Neural cell (in vitro differentiated cells): ENCODE results near the gene ASB1. TPM values are rescaled to one million over a fixed set of nuclear protein-coding genes. Genes with fewer than 3 reads are reported as not detected.

ENCODE experiments used
- H2AFZ ChIP-seq: fragments of 200-600, 300-800 bp; sonication (generic), shearing (Covaris generic); 2 replicates; pipeline ENCODE4 v1.6.0; 2014; ENCODE audit warnings: low read depth, mild to moderate bottlenecking, antibody characterized with exemption, low read length, moderate library complexity
- H3F3A ChIP-seq: fragments of 200-600 bp; shearing (Covaris generic); 2 replicates; pipeline ENCODE4 v1.6.1; 2016; ENCODE audit warnings: mild to moderate bottlenecking, moderate library complexity, mixed read lengths, antibody characterized with exemption, low read length; ENCODE audit not compliant: insufficient read depth, poor library complexity, severe bottlenecking
- H3K27ac ChIP-seq: fragments of 200-600, 300-800 bp; sonication (generic), shearing (Covaris generic); 2 replicates; pipeline ENCODE4 v1.5.1; 2014; ENCODE audit warnings: mild to moderate bottlenecking, low read length, moderate library complexity
- H3K27me3 ChIP-seq: fragments of 300-800, 200-600 bp; sonication (generic), shearing (Covaris generic); 2 replicates; pipeline ENCODE4 v1.6.0; 2014; ENCODE audit warnings: mild to moderate bottlenecking, low read depth, low read length, moderate library complexity; ENCODE audit not compliant: insufficient read depth
- H3K36me3 ChIP-seq: fragments of 300-800, 200-600 bp; sonication (generic), shearing (Covaris generic); 2 replicates; pipeline ENCODE4 v1.5.1; 2014; ENCODE audit warnings: mild to moderate bottlenecking, antibody characterized with exemption, low read length, moderate library complexity; ENCODE audit not compliant: insufficient read depth
- H3K4me2 ChIP-seq: fragments of 300-800, 200-600 bp; sonication (generic), shearing (Covaris generic); 2 replicates; pipeline ENCODE4 v1.6.0; 2014; ENCODE audit warnings: mild to moderate bottlenecking, low read length
- H3K4me3 ChIP-seq: fragments of 300-800, 200-600 bp; sonication (generic), shearing (Covaris generic); 2 replicates; pipeline ENCODE4 v1.5.1; 2014; ENCODE audit warnings: mild to moderate bottlenecking, low read length, moderate library complexity
- H3K79me2 ChIP-seq: fragments of 200-600 bp; shearing (Covaris generic); replicated peaks from 2 replicates; pipeline ENCODE4 v1.6.0; 2014; ENCODE audit warnings: mild to moderate bottlenecking, low read length, moderate library complexity; ENCODE audit not compliant: insufficient read depth
- H3K9ac ChIP-seq: fragments of 300-800, 200-600 bp; sonication (generic), shearing (Covaris generic); 2 replicates; pipeline ENCODE4 v1.6.1; 2016; ENCODE audit warnings: mild to moderate bottlenecking, low read length, mixed read lengths
- H3K9me2 ChIP-seq: fragments of 200-600 bp; shearing (Covaris generic); 2 replicates; pipeline ENCODE4 v1.6.1; 2016; ENCODE audit warnings: mild to moderate bottlenecking, low read length, mixed read lengths; ENCODE audit not compliant: insufficient read depth
- H3K9me3 ChIP-seq: fragments of 200-600, 300-800 bp; sonication (generic), shearing (Covaris generic); 2 replicates; pipeline ENCODE4 v1.6.1; 2016; ENCODE audit warnings: mild to moderate bottlenecking, mixed run types, low read length, moderate library complexity, mixed read lengths
- H4K20me1 ChIP-seq: fragments of 200-600 bp; shearing (Covaris generic); 2 replicates; pipeline ENCODE4 v1.6.1; 2016; ENCODE audit warnings: mild to moderate bottlenecking, mixed run types; ENCODE audit not compliant: insufficient read depth
- CTCF ChIP-seq: fragments of 450-650 bp; IDR thresholded peaks from 2 replicates; pipeline ENCODE4 v1.5.1; 2014; ENCODE audit warnings: antibody characterized with exemption, mild to moderate bottlenecking, moderate library complexity; ENCODE audit not compliant: poor library complexity, severe bottlenecking
- EP300 ChIP-seq: fragments of 450-650 bp; conservative IDR thresholded peaks from 2 replicates; pipeline ENCODE4 v1.6.1; 2014; ENCODE audit warnings: antibody characterized with exemption, mild to moderate bottlenecking, moderate library complexity; ENCODE audit not compliant: poor library complexity, severe bottlenecking
- EZH2 ChIP-seq: fragments of 200-600, 300-800 bp; shearing (Covaris generic), sonication (generic); IDR thresholded peaks from 2 replicates; pipeline ENCODE4 v1.6.1; 2014; ENCODE audit warnings: antibody characterized with exemption, low read length, borderline replicate concordance, mild to moderate bottlenecking; ENCODE audit not compliant: insufficient read depth, poor library complexity, severe bottlenecking
- MXI1 ChIP-seq: fragments of 450-650 bp; conservative IDR thresholded peaks from 2 replicates; pipeline ENCODE4 v1.6.1; 2014; ENCODE audit warnings: antibody characterized with exemption, mild to moderate bottlenecking; ENCODE audit not compliant: poor library complexity, severe bottlenecking
- POLR2AphosphoS5 ChIP-seq: IDR thresholded peaks from 2 replicates; pipeline ENCODE4 v1.6.1; 2012
- RAD21 ChIP-seq: fragments of 450-650 bp; conservative IDR thresholded peaks from 2 replicates; pipeline ENCODE4 v1.6.1; 2014; ENCODE audit warnings: antibody characterized with exemption, mild to moderate bottlenecking, moderate library complexity
- REST ChIP-seq: IDR thresholded peaks from 2 replicates; pipeline ENCODE4 v1.6.1; 2012; ENCODE audit warnings: borderline replicate concordance
- SMC3 ChIP-seq: fragments of 450-650 bp; conservative IDR thresholded peaks from 2 replicates; pipeline ENCODE4 v1.6.1; 2014; ENCODE audit warnings: antibody characterized with exemption, mild to moderate bottlenecking, moderate library complexity; ENCODE audit not compliant: poor library complexity
- TAF1 ChIP-seq: IDR thresholded peaks from 2 replicates; pipeline ENCODE4 v1.6.1; 2012; ENCODE audit warnings: low read depth
- polyA plus RNA-seq: library from polyadenylated mRNA; depleted of rRNA; stranded (reverse); fragments of >200 nt; gene quantifications from 2 replicates; pipeline ENCODE4 v1.2.3, GENCODE V29; 2014

ASB1 gene
- polyA plus RNA-seq, 1 donor from 2014 or later: 13.7 TPM

- no peak overlapping the region for H2AFZ ChIP-seq
- no peaks in the 10 kb centered on the region for H3K36me3 ChIP-seq
- no peaks in the 10 kb centered on the region for H3K9me2 ChIP-seq
- no peak overlapping the region for H3K27ac ChIP-seq
- H3K4me2 ChIP-seq: no peak overlapping the region
- H3K27me3 ChIP-seq: no peaks in the 10 kb centered on the region
- H3K9me3 ChIP-seq: no peaks in the 10 kb centered on the region
- H4K20me1 ChIP-seq: no peaks in the 10 kb centered on the region
- no peaks in the 10 kb centered on the region for H3F3A ChIP-seq
- H3K4me3 ChIP-seq: no peak overlapping the region
- H3K9ac ChIP-seq: no peak overlapping the region
- no peak for TF ChIP-seq EZH2
- TF ChIP-seq CTCF: peak; percentile 14
- no peaks in the 10 kb centered on the region for H3K79me2 ChIP-seq
These were observed 36.2 kb downstream of the ASB1 start for GRCh38 chr2:238462782-238463396.

GRCh38 chr2:238464389-238464788, 37.7 kb downstream of the ASB1 start:
- no peaks in the 10 kb centered on the region for H3K9me3 ChIP-seq
- H3F3A ChIP-seq: no peaks in the 10 kb centered on the region
- no peaks in the 10 kb centered on the region for H3K36me3 ChIP-seq
- H3K9ac ChIP-seq: no peak overlapping the region
- no peaks in the 10 kb centered on the region for H3K27me3 ChIP-seq
- no peak overlapping the region for H2AFZ ChIP-seq
- no peaks in the 10 kb centered on the region for H4K20me1 ChIP-seq
- H3K79me2 ChIP-seq: no peaks in the 10 kb centered on the region
- TF ChIP-seq CTCF (no peak), EZH2 (no peak), POLR2AphosphoS5 (no peak), SMC3 (no peak), TAF1 (no peak), REST (no peak), EP300 (no peak), RAD21 (no peak), MXI1 (no peak)
- H3K4me3 ChIP-seq: no peak overlapping the region
- H3K4me2 ChIP-seq: no peak overlapping the region
- H3K27ac ChIP-seq: no peak overlapping the region
- no peaks in the 10 kb centered on the region for H3K9me2 ChIP-seq
